Panc1 (cell line): ENCODE results near the gene PGC. TPM values are rescaled to one million over a fixed set of nuclear protein-coding genes. Genes with fewer than 3 reads are reported as not detected.

Source experiments
- ATAC-seq: fragments of 200-7000 bp; cut with Tn5 transposase; 2 replicates; pipeline ENCODE4 v1.9.1; 2020; ENCODE audit warnings: mild to moderate bottlenecking, moderate library complexity
- BruUV-seq: library from RNA; stranded (reverse); fragments of 400-500 nt; replicated peaks from 2 replicates; lab custom pipeline; 2021; lab: Mats Ljungman, UMichigan
- CTCF ChIA-PET: fragments of 300-600 bp; sonication (Branson Sonifier 250); formaldehyde crosslinking; loops from one replicate; lab custom pipeline; 2022; ENCODE audit warnings: antibody characterized with exemption; lab: Charles Lee
- POLR2A ChIA-PET: fragments of 300-600 bp; sonication (Branson Sonifier 250); formaldehyde crosslinking; loops from one replicate; lab custom pipeline; 2022; ENCODE audit warnings: antibody characterized with exemption; lab: Charles Lee
- DNase-seq: peaks from one replicate; pipeline ENCODE4 v3.0.0-alpha.2; 2010; ENCODE audit warnings: low read depth, low spot score
- H3K27ac ChIP-seq: 2 replicates; pipeline ENCODE4 v1.5.1; 2011; ENCODE audit warnings: mild to moderate bottlenecking, low read length, inconsistent platforms
- H3K27me3 ChIP-seq: fragments of 200-500 bp; sonication (Bioruptor generic); 2 replicates; pipeline ENCODE4 v1.6.0; 2014; ENCODE audit warnings: low read length, inconsistent platforms; ENCODE audit not compliant: control insufficient read depth, insufficient read depth
- H3K36me3 ChIP-seq: fragments of 200-500 bp; sonication (Bioruptor generic); 2 replicates; pipeline ENCODE4 v1.5.1; 2014; ENCODE audit warnings: inconsistent platforms, mild to moderate bottlenecking, low read length, moderate library complexity; ENCODE audit not compliant: control insufficient read depth, insufficient read depth
- H3K4me1 ChIP-seq: 2 replicates; pipeline ENCODE4 v1.5.1; 2011; ENCODE audit warnings: inconsistent platforms, mild to moderate bottlenecking, low read length, moderate library complexity; ENCODE audit not compliant: control insufficient read depth, insufficient read depth
- H3K4me3 ChIP-seq, 2 experiments: 2 replicates each; pipeline ENCODE4 v1.5.1; 2011 to 2012; ENCODE audit warnings: low read depth in 2 of 2, low read length in 2 of 2, mild to moderate bottlenecking in 2 of 2, inconsistent platforms in 1 of 2, moderate library complexity in 1 of 2
- H3K9me3 ChIP-seq: fragments of 200-500 bp; sonication (Bioruptor generic); 2 replicates; pipeline ENCODE4 v1.5.1; 2014; ENCODE audit warnings: low read depth, mild to moderate bottlenecking, inconsistent platforms, low read length, moderate library complexity; ENCODE audit not compliant: control insufficient read depth, insufficient read depth
- POLR2AphosphoS5 ChIP-seq: IDR thresholded peaks from 2 replicates; pipeline ENCODE4 v1.6.1; 2012; ENCODE audit warnings: mild to moderate bottlenecking, low read depth, low read length, moderate library complexity
- SIN3A ChIP-seq: IDR thresholded peaks from 2 replicates; pipeline ENCODE4 v1.6.1; 2012; ENCODE audit warnings: low read depth, mild to moderate bottlenecking, low read length, moderate library complexity, borderline replicate concordance; ENCODE audit not compliant: insufficient read depth
- TCF7L2 ChIP-seq: IDR thresholded peaks from 2 replicates; pipeline ENCODE4 v1.6.1; 2011; ENCODE audit warnings: mild to moderate bottlenecking, low read depth, low read length, inconsistent platforms
- in situ Hi-C: cut with HindIII; loops from 2 replicates; pipeline ENCODE4 v1.10.0; 2016; ENCODE audit warnings: low sequenced_read_pairs, low pct_unique_long_range_greater_than_20kb
- intact Hi-C: fragments of 100-400 bp; cut with micrococcal nuclease; formaldehyde crosslinking; loops from one replicate; pipeline ENCODE4 v1.10.0; 2022; ENCODE audit not compliant: unreplicated experiment
- total RNA-seq: library from RNA; stranded (reverse); gene quantifications from one replicate; pipeline ENCODE4 v1.2.1, GENCODE V29; 2021; ENCODE audit not compliant: unreplicated experiment
- TF ChIP-seq, protein P1 (sequence below): fragments of 450-650 bp; IDR thresholded peaks from 2 replicates; pipeline ENCODE4 v1.5.1; 2017; ENCODE audit warnings: mild to moderate bottlenecking
- TF ChIP-seq, protein P2 (sequence below), 2 experiments: IDR thresholded peaks; 2 replicates each; pipeline ENCODE4 v1.6.1; 2011 to 2012; ENCODE audit warnings: low read depth in 2 of 2, control low read depth in 1 of 2, low read length in 1 of 2, mild to moderate bottlenecking in 1 of 2, moderate library complexity in 1 of 2; ENCODE audit not compliant: insufficient read depth in 1 of 2

PGC gene
- total RNA-seq, 1 experiment from 2014 or later = 0.18 TPM

DNA sequence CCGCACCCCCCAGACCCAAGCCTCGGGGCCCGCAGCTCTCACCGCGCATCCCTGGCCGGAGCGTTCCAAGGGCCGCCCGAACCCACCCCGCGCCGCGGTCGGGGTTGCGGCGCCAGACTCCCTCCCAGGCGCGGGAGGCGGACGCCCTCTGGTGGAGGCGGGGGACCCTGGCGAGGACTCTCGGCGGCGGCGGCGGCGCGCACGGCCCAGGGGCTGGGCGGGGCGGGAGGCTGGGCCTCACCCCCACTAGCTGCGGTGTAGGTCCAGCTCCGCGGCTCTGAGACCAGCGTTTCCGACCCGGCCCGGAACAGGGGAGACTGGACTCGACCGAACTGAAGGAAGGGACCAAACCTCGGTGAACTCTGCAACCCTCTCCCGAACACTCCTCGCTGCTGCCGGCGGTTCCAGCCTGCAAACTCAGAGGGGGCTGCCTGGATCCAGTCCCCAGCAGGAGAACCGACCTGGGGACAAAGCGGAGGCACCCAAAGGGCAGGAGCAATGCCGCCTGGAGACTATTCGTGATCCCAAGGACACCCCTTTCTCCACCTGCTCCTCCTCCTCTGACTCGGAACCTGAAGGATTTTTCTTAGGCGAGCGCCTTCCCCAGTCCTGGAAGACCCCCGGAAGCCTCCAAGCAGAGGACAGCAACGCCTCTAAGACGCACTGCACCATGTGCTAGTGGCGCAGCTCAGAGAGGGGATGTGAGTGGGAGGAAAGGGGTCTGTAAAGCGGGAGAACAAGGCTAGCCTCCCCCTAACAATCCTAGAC lies 39.4 kb upstream of the PGC start:
- ChIA-PET POLR2A (interaction anchor here (0.5 kb wide), 1 partner anchor 135 kb away, joined by 4 read pairs; the partner anchor contains the start of gene BYSL), CTCF (interaction anchor here (0.5 to 2.2 kb wide), 10 partner anchors 10 to 343 kb away, joined by 3 to 15 read pairs (median 4); partner anchors contain the start of genes BYSL, MED20 and TAF8)
- TF ChIP-seq SIN3A = peak; percentile 40; the same call in 1 of the 2 replicates
- TF ChIP-seq, protein P1, sequence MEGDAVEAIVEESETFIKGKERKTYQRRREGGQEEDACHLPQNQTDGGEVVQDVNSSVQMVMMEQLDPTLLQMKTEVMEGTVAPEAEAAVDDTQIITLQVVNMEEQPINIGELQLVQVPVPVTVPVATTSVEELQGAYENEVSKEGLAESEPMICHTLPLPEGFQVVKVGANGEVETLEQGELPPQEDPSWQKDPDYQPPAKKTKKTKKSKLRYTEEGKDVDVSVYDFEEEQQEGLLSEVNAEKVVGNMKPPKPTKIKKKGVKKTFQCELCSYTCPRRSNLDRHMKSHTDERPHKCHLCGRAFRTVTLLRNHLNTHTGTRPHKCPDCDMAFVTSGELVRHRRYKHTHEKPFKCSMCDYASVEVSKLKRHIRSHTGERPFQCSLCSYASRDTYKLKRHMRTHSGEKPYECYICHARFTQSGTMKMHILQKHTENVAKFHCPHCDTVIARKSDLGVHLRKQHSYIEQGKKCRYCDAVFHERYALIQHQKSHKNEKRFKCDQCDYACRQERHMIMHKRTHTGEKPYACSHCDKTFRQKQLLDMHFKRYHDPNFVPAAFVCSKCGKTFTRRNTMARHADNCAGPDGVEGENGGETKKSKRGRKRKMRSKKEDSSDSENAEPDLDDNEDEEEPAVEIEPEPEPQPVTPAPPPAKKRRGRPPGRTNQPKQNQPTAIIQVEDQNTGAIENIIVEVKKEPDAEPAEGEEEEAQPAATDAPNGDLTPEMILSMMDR = peak; percentile 93
- TF ChIP-seq, protein P2, sequence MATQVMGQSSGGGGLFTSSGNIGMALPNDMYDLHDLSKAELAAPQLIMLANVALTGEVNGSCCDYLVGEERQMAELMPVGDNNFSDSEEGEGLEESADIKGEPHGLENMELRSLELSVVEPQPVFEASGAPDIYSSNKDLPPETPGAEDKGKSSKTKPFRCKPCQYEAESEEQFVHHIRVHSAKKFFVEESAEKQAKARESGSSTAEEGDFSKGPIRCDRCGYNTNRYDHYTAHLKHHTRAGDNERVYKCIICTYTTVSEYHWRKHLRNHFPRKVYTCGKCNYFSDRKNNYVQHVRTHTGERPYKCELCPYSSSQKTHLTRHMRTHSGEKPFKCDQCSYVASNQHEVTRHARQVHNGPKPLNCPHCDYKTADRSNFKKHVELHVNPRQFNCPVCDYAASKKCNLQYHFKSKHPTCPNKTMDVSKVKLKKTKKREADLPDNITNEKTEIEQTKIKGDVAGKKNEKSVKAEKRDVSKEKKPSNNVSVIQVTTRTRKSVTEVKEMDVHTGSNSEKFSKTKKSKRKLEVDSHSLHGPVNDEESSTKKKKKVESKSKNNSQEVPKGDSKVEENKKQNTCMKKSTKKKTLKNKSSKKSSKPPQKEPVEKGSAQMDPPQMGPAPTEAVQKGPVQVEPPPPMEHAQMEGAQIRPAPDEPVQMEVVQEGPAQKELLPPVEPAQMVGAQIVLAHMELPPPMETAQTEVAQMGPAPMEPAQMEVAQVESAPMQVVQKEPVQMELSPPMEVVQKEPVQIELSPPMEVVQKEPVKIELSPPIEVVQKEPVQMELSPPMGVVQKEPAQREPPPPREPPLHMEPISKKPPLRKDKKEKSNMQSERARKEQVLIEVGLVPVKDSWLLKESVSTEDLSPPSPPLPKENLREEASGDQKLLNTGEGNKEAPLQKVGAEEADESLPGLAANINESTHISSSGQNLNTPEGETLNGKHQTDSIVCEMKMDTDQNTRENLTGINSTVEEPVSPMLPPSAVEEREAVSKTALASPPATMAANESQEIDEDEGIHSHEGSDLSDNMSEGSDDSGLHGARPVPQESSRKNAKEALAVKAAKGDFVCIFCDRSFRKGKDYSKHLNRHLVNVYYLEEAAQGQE (IDR thresholded peaks at IDR 0.05; ENCODE audit: insufficient read depth in 1 of 2, low read depth in 2 of 2, low read length in 1 of 2) = no peak
- 0 out of 2 replicates have a peak, but pooled peaks have one; percentile 45 for TF ChIP-seq POLR2AphosphoS5
- TF ChIP-seq TCF7L2 = 0 out of 2 replicates have a peak, but pooled peaks have one; percentile 16
- ATAC-seq (peak; percentile 93), DNase-seq (no peak)
- no TSS peak for BruUV-seq
- Histone ChIP-seq H3K36me3 (peaks cover 17% of the 10 kb centered on the region), H3K9me3 (no peaks in the 10 kb centered on the region), H3K27me3 (no peaks in the 10 kb centered on the region), H3K4me1 (peaks cover 7% of the 10 kb centered on the region; the same call in 1 of the 2 replicates), H3K4me3 (peak overlapping the region; percentile 71 to 92), H3K27ac (peak overlapping the region; percentile 92)
- intact Hi-C loops (loop anchor here (5.0 to 10.0 kb wide), 2 partner anchors 52 to 136 kb away; partner anchors contain the start of genes BYSL, MED20 and TFEB), in situ Hi-C loops (no loop called here)

DNA sequence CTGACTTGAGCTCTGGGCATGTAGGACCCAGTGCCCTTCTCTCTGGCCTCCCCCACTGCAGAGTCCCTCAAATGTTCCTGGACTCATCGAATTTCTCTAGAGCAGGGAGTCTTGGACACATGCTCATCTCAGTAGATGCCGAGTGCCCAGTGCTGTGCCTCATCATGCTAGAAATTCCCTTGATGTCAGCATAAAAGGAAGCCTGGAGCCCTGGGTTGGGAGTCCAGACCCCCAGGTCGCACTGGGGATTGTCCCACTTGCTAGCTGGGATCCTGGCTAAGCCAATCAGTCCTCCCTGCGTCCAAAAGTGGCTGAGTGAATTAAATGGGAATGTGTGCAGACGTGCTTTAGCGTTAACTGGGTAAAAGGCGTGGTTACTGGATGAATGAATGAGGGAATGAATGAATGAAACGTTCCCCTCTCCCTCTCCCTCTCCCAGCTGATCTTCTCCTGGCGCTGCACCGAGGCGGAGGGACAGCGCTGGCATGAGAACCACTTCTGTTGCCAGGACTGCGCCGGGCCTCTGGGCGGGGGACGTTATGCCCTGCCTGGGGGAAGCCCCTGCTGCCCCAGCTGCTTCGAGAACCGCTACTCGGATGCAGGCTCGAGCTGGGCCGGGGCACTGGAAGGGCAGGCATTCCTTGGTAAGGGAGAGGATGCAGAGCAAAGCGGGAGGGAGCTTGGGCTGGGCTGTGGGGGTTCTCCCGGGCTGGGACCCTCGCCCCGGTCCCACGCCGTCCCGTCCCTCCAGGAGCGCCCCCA lies 38.7 kb upstream of the PGC start:
- BruUV-seq = no TSS peak
- CTCF ChIA-PET = interaction anchor here (0.6 to 2.2 kb wide), 9 partner anchors 9 to 342 kb away, joined by 3 to 15 read pairs (median 4); partner anchors contain the start of genes BYSL, MED20 and TAF8
- intact Hi-C loops = loop anchor here (5.0 to 10.0 kb wide), 2 partner anchors 51 to 136 kb away; partner anchors contain the start of genes BYSL, MED20 and TFEB
- Histone ChIP-seq H3K4me3 (peak overlapping the region; percentile 71 to 92), H3K36me3 (peaks cover 14% of the 10 kb centered on the region), H3K27ac (peak overlapping the region; percentile 63), H3K4me1 (peaks cover 7% of the 10 kb centered on the region; the same call in 1 of the 2 replicates), H3K9me3 (no peaks in the 10 kb centered on the region), H3K27me3 (no peaks in the 10 kb centered on the region)
- POLR2A ChIA-PET = no interaction called here
- ATAC-seq (peak; percentile 13), DNase-seq (no peak)
- TF ChIP-seq POLR2AphosphoS5 = no peak
- TF ChIP-seq TCF7L2 = no peak
- TF ChIP-seq, protein P2 (IDR thresholded peaks at IDR 0.05; ENCODE audit: insufficient read depth in 1 of 2, low read depth in 2 of 2, low read length in 1 of 2) = no peak
- TF ChIP-seq, protein P1 = no peak
- no peak for TF ChIP-seq SIN3A
- in situ Hi-C loops = no loop called here
